CD4-positive, alpha-beta T cell treated with Interleukin-2 at 100 ng/mL for 4 hours (primary cell): ENCODE results near the gene PANX3.
"Not testable (repeated sequence)": the region's sequence is repeated elsewhere in the genome, so short reads cannot be mapped to it uniquely, and the experiment has no call there.

Experiments
- DNase-seq: peaks from one replicate; pipeline ENCODE4 v3.0.0-alpha.2; 2020; ENCODE audit warnings: low spot score

PANX3 gene, protein sequence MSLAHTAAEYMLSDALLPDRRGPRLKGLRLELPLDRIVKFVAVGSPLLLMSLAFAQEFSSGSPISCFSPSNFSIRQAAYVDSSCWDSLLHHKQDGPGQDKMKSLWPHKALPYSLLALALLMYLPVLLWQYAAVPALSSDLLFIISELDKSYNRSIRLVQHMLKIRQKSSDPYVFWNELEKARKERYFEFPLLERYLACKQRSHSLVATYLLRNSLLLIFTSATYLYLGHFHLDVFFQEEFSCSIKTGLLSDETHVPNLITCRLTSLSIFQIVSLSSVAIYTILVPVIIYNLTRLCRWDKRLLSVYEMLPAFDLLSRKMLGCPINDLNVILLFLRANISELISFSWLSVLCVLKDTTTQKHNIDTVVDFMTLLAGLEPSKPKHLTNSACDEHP

DNA sequence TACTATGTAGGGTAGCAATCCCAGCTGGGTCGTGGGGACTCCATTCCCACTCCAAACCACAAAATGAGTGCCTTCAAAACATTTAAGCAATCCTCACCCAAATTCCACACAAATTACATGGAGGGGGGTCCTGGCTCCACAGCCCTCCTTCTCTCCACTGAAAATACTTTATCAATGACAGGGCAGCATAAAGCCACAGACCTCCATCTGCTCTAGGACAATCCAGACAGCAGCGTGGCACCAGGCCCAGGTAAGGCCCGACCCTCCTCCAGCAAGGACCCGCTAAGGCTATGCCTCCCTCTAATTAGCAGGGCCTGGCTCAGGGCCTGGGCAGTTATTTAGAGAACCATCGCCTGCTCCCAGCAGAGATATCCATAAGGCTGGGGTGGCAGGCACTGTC lies at the start of gene PANX3:
Gene PANX3, plus strand, starts transcription at position 365 of the 400 bp plus-strand sequence. CDS start 129 bp downstream, outside the sequence.
- DNase-seq = no peak

DNA sequence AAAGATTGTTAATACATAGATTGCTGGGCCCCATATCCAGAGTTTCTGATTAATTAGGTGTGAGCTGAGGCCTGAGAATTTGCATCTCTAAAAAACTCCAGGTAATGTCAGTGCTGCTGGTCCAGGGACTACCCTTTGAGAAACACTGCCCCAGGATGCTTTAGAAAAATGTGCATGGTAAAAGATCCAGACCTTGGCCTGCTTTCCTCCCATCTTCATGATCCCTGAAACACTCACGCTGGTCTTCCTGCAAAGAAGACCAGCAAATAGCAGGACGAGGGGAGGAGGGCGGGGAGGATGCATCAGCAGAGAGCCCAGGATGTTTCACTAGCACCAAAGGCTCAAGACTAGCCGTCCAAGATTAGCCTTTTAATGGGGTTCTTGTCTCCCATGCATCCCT lies 41.5 kb upstream of the PANX3 start, which contains the start of gene OR8A1:
Gene OR8A1, plus strand, starts transcription at position 301 of the 400 bp plus-strand sequence. CDS start 123 bp downstream, outside the sequence.
- DNase-seq = no peak

DNA sequence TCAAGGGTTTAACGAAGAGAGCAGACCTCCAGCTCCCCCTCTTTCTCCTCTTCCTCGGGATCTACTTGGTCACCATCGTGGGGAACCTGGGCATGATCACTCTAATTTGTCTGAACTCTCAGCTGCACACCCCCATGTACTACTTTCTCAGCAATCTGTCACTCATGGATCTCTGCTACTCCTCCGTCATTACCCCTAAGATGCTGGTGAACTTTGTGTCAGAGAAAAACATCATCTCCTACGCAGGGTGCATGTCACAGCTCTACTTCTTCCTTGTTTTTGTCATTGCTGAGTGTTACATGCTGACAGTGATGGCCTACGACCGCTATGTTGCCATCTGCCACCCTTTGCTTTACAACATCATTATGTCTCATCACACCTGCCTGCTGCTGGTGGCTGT lies 41.1 kb upstream of the PANX3 start:
- DNase-seq = no peak

DNA sequence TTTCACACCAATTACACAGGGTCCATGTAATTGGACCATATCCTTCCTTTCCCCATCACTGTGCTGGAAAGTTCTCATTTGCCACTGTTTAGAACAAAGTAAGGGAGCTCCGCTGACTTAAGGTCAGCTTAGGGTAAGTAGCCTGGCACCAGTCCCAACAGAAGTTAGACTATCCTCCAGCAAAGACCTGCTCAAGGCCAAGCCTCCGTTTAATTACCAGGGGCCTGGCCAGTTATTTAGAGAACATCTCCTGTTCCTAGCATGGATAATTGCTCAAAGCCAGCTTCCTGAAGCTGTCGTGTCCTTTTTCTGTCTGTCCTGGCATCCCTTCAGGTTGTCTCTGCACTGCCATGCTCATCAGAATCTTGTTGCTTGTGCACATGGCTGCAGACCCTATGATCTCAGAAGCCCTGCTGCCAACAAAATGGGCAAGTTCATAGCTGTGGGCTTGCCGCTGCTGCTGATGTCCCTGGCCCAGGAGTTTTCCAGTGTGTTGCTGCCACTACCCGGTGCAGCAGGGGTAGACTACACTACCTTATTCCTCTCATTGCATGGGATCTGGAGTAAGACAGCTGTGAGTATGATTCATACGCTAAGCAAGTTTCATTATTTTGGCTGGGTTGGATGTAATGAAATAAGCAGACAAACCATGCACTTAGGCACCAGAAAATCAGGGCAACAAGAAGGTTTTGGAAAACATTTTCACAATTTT lies 33.4 kb upstream of the PANX3 start:
- no peak for DNase-seq

DNA sequence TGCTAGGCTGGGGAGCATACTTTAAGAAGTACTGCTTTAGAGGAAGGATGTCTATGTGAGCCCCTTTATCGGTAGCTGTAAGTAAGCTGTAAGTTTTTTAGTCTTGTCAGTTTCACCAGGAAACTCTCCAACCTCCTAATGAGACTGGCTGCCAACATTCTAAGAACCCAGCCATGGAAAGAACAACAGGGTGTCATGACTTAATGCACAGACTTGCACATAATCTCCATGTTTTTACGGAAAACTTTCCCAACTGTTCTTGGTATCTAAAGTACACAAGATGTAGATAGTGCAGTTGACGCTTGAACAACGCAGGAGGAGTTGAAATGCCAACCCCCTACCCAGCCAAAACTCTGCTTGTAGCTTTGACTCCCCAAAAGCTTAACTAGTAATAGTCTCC lies 32.5 kb upstream of the PANX3 start:
- DNase-seq = no peak

DNA sequence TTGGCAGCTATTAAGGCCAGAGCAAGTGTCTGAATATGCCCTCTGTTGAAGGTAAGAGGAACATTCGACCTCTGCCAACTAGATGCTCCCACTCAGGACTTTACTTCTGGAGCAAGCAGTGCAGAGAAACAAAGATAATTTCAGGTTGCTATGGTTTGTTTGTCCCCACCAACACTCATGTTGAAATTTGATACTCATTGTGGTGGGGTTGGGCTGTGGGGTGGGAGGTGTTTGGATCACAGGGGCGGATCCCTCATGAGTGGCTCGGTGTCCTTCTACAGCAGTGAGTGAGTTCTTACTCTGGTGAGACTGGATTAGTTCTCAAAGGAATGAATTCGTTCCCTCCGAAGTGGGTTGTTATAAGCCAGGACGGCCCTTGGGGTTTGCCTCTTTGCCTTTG lies 29.4 kb upstream of the PANX3 start:
- no peak for DNase-seq

DNA sequence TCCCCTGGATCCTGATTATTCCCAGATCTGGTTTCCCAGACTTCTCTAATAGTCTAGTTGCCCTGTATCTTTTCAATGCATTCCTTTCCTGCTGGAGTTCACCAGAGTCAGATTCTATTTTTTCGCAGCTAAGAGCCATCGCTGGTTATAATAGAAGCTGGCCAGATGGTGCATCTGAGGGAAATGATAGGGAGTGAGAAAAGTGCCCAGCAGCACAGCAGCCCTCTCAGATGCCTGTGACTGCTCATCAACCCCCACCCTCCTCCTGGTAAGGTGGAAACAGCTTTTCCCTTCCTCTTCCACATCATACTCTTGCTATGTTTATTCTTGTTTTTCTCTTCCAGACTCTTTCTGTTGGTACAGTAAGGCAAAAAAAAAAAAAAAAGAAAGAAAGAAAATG lies 28.7 kb upstream of the PANX3 start:
- DNase-seq = no peak

DNA sequence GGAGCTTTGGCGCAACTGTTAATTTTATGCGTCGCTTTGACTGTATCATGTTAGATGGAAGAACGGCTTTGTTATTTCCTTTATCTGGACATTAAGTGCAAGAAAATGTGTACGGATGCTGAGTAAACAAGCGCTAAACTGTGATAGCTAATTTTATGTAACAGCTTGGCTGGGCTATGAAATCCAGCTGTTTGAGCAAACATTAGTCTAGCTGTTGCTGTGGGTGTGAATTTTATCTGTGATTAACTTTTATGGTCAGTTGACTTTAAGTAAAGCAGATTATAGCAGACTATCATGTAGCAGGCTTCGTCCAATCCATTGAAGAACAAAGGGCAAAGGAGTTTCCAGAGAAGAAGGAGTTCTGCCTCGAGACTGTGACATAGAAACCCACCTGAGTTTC lies 27.4 kb upstream of the PANX3 start:
- no peak for DNase-seq

DNA sequence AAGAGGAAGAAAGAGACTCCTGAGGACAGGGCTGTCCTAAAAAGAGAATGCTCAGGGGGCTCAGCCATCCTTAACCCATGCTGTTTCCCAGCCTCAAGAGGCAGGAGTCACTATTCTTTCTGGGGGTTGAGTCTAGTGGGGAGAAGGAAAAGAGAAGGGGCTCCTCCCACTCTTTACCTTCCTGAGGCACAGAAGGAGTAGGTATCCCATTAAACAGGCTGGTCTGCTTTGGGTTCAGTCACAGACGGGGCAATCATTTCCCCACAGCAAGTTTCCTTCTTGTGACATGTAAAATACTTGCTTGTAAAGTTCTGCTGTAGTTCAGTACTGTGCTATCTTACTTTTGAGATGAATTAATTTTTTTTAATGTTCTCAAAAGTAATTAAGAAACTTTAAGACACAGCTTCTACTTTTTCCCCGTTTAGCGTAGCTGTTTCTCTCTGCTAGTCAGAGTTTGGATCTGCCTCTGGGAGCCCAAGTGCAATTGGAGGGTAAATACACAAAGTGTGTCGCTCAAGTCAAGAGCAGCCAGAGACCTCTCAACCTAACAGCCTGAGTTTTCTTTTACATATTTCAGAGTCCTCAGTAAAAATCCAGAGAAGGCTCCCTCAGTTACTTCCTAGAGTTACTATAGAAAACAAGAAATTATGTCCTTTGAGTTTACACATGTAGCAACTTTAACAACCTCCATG lies 26.4 kb upstream of the PANX3 start:
- DNase-seq = no peak

DNA sequence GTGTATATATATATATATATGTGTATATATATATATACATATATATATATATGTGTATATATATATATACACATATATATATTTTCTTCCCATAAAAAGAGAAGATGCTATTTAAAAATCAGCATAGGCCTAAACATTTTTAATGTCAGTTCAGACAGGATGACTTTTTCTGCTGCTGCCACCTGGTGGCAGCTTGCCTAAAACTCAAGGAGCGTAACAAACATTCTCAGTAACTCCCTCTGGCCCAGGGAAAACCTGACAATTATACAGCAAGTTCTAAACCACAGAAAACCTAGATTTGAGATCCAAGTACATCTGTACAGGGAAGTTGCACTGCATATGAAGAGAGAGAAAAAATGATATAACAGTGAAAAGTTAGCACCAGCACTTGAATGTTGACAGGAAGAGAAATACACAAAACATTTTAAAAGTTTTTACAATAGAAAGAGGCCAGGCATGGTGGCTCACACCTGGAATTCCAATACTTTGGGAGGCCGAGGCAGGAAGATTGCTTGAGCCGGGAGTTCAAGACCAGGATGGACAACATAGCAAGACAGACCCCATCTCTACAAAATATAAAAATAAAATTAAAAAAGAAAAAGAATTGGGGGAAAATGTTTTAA lies 24.9 kb upstream of the PANX3 start:
- DNase-seq = peak; percentile 30

DNA sequence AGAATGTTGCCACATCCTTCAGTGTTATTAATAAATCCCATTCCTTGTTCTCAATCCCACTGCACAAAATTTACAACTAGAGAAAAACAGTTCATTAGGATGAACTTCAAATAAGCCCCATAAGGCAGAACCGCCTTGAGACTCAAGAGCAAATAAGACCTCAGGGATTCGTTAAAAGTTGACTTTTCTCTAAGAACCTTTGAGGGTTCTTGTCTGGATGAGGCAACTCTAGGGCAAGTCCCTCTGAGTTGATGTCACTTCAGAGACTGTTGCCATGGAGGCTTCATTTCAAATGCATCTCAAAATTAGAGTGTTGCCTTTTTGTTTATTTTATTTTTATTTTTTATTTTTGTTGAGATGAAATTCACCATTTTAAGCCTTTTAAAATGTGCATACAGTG lies 19.8 kb upstream of the PANX3 start:
- DNase-seq = no peak

DNA sequence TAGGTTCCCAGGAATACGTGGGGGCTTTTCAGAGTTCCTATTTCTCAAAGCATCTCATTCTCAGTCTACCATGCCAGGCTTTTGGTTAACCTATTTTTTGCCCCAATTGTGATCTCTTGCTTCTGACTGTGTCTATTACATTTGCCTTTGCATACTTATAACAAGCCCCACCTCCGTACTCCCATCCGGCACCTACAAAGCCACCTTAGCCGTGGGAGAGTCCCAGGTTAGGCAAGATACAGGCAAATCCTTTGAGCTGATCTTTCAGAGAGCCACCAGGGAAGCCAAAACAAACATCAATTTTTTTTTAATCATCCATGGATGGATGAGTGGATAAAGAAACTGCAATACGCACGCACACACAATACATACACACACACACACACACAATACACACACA lies 18.6 kb upstream of the PANX3 start:
- no peak for DNase-seq

DNA sequence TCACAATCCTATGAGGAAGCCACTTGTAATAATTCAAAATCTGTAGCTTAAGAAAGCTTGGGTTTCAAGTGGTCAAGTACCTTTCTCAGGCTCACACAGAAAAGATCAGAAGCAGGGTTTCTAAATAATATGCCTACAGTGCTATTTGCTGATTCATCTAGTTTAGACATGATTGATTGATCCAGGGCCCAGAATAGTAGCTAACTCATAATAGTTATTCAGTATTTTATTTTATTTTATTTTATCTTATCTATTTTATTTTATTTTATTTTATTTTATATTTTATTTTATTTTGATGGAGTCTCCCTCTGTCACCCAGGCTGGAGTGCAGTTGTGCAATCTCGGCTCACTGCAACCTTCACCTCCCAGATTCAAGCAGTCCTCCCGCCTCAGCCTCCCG lies 15.9 kb upstream of the PANX3 start:
- DNase-seq = no peak

DNA sequence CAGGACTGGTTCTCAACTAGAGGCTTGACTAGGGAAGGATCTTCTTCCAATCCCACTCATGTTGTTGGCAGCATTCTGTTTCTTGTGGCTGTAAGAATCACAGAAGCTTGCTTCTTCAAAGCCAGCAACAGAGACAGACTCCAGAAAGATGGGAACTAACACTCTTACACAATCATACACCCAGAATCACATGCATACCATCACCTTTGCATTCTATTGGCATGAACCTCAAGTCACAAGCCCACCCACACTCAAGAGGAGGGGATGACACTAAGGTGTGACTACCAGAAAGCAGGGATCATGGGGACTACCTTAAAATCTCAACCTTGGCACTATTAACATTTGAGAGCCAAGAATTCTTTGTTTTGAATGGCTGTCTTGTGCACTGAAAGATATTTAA lies 13.6 kb upstream of the PANX3 start:
- no peak for DNase-seq

DNA sequence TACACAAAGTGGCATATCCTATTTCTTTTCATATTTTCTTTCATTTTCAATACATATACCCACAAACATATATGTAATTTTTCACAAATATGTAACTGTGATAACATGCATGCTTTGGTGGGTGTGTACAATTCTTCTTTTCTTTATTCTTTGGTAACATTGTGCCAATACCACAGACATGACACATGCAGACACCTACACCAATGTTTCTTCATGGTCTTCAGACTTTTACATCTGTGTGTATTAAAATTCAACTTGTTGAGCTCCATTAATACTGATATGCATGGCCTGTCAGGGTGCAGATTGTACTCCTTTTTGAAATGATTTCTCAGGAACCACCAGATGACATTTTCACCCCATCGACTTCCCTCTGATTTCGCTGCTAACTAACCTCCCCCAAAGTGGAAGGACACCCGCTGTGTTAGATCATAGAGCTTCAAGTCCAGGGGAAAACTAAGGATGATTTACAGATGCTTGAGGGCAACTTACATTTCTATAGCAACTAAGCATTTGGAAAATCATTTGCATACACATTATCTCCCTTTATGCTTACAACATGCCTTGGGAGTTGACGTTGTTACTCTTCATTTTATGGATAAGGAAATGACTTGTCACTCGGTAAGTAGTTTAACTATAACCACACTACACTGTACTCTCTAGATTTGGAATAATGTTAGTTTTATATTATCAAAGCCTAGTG lies 10.5 kb upstream of the PANX3 start:
- no peak for DNase-seq

DNA sequence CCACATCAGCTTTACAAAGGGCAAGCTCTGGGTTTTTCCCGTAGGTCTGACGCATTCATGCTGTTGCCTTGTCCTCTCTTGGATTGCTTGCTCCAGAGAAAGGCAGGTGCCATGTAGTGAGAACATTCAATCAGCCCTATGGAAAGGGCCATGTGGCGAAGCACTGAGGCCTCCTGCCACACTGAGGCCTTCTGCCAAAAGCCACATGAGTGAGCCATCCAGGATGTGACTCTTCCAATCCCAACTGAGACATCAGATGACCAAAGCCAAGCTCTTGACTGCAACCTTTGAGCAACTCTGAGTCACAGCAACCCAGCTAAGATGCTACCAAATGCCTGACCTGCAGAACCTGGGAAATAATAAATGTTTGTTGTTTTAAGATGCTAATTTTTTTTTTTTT lies 9.0 kb upstream of the PANX3 start:
- no peak for DNase-seq

DNA sequence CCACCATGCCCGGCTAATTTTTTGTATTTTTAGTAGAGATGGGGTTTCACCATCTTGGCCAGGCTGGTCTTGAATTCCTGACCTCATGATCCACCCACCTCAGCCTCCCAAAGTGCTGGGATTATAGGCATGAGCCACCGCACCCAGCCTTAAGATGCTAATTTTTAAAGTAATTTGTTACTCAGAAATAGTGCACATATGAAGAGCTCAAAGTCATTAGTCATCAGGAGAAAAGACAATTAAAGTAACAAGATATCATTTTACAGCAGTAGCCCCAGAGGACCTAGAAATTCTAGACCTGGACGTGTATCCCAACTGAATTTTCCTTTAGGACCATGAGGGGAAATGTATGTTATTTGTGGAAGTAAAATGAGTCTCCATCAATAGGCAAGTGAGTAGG lies 8.5 kb upstream of the PANX3 start:
- DNase-seq = not testable (repeated sequence)

DNA sequence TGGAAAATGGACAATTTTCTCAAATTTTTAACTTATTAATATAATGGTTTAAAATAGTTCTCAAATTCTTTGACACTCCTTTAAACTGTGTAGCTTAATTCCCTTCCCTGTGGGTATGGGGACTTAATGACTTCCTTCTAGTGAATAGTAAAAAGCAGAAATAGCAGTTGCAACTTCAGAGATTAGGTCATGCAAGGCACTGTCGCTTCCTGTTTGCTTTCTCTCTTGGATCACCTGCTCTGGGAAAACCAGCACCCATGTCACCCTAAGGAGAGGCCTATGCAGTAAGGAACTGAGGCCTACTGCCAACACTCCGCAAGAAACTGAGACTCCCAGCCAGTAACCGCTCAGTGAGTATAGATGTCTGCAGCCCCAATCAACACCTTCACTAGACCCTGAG lies 5.5 kb upstream of the PANX3 start:
- DNase-seq = no peak

DNA sequence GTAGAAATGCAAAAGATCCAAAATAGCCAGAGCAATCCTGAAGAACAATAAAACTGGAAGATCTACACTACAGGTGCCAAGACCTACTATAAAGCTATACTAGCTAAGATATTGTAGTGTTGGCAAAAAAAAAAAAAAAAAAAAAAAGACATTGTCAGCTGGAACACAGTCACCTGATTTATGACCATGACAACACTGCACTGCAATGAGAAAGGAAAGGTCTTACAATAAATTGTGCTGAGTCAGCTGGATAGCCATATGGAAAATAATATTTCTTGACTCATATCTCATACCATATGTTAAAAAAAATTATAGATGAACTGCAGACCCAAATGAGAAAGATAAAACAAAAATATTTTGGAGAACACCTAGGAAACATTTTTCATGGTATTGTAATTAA lies 3.1 kb upstream of the PANX3 start:
- no peak for DNase-seq

DNA sequence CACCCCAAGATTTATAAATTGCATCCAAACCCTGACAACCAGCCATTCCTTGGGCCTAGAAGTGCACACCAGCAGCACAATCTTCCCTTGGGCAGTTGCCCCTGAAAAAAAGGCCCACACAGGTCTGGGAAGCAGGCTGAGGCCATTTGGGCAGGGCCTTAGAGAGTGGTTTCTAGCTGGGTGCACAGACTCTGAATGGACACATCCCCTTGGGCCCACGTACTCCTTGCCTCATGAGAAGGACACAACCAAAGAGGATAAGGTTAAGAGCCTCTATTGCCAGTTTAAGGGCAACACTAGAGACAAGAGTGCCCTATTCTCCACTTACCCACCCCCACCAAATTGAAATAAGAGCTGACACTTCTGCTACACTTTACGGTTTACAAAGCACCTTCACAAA lies 933 bp upstream of the PANX3 start:
- no peak for DNase-seq

DNA sequence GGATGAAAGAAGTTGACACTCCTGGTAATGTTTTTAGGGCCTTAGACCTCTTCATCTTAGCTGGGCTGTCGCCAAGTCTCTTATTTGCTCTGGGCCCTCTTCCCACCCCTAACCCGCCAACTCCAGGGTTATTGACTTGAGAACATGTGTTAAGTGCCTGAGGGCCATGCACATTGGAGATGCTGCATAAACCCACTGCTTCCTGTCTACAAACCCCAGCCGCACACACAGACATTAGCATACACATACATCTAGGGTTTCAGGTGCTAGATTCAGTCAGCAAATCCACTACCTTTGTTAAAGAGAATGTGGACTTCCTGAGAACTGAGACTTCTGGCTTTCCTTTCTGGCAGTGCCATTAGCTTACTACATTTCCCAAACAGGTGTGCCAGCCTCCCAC lies 817 bp downstream of the PANX3 start:
- DNase-seq = no peak
